SK-N-MC (cell line): Measurements from ENCODE around the gene MANBA.

Source experiments
- EZH2 ChIP-seq: fragments of 200-600 bp; sonication (generic); IDR thresholded peaks from one replicate; pipeline ENCODE4 v1.6.1; 2017; ENCODE audit warnings: antibody characterized with exemption
- POLR2AphosphoS5 ChIP-seq: IDR thresholded peaks from 2 replicates; pipeline ENCODE4 v1.6.1; 2012; ENCODE audit warnings: mild to moderate bottlenecking, low read depth, low read length, borderline replicate concordance

DNA sequence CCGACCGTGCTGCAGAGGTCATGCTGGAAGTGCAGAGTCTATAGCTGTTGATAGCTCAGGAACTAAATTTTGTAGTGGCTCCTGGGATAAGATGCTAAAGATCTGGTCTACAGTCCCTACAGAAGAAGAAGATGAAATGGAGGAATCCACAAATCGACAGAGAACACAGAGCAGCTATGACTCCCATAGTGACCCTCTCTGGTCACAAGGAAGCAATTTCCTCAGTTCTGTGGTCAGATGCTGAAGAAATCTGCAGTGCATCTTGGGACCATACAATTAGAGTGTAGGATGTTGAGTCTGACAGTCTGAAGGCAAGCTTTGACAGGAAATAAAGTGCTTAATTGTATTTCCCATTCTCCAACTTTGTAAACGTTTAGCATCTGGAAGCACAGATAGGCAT is 8.8 kb downstream of the MANBA start:
- TF ChIP-seq POLR2AphosphoS5: no peak
- no peak for TF ChIP-seq EZH2
